GM19351 (cell line): ENCODE data around the gene LRRC74B.
"Not testable (repeated sequence)": the region's sequence is repeated elsewhere in the genome, so short reads cannot be mapped to it uniquely, and the experiment has no call there.

Experiments
- ATAC-seq: cut with Tn5 transposase; IDR thresholded peaks from one replicate; pipeline ENCODE4 v1.9.1; 2021; ENCODE audit warnings: mild to moderate bottlenecking, moderate library complexity; ENCODE audit not compliant: unreplicated experiment

The LRRC74B gene, protein sequence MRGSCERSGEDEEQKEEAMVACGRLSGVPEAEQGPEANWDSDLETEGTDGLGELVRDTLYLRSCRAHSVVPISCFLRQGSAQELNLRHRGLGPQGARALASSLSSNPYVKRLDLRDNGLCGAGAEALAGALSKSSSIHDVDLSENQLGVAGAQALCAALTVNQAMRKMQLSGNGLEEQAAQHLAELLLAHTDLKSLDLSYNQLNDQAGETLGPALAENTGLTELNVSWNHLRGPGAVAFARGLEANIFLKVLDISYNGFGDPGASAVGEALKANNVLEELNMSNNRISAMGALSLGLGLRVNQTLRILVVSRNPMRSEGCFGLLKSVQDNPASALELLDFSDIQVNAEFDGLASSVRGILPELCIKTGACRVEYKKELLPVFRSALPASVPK

DNA sequence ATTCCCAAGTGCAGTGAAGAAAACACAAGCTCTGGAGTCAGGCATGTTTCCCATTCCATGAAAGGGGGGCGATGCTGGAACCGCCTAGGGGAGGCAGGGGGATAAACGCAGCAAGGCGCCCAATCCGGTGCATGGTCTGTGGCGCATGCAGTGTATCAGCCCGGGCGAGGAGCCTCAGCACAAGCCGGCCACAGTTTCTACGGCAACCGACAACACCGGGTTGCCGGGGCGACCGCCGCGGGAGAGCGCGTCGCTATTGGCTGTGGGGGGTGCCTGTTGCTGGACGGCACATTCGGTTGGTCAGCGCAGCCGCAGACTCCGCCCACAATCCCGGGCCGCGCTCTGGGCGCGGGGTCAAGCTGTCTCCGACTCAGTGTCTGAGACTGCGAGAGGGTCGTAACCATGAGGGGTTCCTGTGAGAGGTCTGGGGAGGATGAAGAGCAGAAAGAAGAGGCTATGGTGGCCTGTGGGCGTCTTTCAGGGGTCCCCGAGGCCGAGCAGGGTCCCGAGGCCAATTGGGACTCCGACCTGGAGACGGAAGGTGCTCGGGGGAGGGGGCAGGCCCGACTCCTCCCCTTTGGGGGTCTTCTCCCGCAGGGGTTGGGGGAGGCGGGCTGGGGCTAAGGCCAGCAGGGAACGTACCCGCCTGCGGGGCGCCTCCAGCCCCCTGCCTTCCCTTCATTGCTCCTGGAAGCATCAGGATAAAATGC lies at the start of gene LRRC74B:
Gene LRRC74B (plus strand): TSS at position 362 of the 710 bp plus-strand sequence. CDS start 41 bp downstream, at position 403.
- ATAC-seq: peak; percentile 85

DNA sequence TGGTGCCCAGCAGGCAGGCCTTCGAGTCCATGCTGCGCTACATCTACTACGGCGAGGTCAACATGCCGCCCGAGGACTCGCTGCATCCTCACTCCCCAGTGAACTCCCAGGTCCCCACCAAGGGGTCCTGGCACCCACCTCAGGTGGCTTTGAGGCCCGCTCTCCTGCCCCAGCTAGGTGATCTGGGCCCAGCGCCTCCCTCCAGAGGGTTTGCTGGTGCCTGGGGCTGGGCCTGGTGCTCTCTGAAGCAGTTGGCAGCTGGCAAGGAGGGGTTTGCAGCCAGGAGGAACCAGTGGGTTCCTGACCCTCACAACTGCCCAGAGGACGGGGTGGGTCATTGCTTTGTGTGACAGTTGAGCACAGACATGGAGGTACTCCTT lies 49.7 kb upstream of the LRRC74B start:
- ATAC-seq: no peak

DNA sequence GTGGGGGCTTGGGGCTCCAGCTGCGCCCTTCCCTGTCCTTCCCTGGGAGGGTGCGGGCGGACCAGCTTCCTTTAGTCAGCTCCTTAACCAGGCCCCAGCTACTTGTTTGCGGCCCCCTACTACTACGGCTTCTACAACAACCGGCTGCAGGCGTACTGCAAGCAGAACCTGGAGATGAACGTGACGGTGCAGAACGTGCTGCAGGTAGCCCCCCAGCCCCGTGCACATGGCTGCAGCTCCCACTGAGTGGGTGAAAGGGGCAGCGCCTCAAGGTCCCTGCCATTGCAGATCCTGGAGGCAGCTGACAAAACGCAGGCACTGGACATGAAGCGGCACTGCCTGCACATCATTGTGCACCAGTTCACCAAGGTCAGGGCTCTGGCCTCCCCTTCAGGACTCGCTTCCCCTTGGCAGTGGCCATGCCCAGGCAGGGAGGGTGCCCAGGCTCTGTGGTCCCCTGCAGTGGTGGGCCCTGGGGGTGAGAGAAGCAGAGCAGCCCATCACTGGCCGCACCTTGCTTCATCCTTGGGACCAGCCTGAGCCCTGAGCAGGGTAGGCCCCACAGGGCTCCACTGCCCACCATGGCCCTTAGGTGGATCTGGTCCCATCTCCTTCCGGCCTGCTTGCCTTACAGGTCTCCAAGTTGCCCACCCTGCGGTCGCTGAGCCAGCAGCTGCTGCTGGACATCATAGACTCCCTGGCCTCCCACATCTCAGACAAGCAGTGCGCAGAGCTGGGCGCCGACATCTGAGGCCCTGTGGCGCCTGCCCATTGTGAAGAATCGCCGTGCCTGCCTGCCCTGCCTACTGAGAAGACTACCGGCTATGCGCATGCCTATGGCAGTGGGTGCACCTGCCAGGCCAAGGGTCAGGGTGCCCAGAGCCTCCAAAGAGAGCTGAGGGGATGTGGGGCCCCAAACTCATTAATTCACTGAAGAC lies 48.9 kb upstream of the LRRC74B start:
- ATAC-seq: no peak

DNA sequence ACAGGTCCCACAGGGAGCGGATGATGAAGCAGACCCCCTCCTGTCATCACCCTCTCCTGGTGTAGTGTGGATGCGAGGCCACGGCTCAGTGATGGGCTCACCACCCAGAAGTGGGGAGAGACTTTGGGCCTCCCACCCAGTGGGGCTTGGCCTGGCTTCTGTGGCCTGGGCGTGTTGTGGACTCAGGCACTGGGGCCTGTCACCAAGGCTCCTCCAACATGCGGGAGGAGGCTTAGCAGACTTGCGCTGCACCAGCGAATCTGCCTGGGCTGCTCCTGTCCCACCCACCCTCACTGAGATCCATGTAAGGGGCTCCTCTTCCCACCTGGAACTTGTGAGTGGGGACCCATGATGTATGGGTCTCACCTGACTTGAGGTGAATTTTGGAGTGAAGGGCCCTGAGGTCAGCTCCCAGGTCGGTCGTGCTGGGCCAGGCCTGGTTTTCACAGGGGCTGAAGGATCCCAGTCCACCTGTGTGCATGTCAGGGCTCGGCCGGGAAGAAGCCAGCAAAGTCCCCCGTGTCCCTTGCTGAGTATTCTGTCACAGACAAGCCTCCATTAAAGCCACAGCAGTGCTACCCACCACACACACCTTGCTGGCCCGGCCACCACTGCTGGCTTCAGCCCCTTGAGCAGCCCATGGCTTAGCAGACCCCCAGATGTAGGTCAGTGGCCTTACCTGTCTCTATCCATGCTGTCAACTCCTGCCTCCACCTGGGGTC lies 48.0 kb upstream of the LRRC74B start:
- ATAC-seq: no peak

DNA sequence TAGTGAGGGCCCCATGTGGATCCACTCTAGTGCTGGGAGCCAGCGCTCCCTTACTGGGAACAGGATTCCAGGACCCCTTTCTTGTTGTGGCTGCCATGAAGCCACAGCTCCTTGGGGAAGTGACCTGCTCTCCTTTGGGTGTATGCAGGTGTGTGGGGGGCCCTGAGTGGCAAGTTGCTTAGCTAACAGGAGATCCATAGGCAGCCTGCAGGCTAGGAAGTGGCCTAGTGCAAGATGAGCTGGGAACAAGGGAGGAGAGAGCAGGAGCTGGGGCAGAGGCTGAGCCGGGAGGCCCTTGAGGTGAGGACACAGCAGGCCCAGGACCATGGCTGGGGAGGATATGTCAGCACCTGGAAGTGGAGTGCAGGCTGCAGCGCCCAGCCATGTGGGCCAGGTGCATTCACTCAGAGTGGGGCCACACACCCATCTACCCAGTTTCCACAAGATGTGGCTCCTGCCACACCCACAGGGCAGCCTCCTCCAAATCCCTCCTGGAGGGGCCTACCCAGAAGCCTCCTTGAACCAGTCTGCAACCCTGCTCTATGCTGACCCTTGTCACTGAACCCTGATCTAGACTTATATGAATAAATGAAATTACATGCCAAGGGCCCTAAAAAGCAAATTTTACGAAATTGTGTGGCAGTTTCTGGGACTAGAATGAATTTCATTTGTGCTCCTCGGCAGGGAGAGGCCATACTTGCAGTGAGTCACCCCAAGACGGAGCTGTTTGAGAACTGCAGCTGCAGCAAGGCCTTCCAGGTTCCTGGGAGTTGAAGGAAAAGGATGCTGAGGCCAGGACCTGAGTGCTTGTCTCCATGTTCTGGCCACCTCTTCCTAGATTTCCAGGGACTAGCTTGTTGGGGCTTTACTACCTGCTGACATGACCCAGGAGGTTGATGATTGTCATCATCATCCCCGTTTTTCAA lies 47.1 kb upstream of the LRRC74B start:
- no peak for ATAC-seq

DNA sequence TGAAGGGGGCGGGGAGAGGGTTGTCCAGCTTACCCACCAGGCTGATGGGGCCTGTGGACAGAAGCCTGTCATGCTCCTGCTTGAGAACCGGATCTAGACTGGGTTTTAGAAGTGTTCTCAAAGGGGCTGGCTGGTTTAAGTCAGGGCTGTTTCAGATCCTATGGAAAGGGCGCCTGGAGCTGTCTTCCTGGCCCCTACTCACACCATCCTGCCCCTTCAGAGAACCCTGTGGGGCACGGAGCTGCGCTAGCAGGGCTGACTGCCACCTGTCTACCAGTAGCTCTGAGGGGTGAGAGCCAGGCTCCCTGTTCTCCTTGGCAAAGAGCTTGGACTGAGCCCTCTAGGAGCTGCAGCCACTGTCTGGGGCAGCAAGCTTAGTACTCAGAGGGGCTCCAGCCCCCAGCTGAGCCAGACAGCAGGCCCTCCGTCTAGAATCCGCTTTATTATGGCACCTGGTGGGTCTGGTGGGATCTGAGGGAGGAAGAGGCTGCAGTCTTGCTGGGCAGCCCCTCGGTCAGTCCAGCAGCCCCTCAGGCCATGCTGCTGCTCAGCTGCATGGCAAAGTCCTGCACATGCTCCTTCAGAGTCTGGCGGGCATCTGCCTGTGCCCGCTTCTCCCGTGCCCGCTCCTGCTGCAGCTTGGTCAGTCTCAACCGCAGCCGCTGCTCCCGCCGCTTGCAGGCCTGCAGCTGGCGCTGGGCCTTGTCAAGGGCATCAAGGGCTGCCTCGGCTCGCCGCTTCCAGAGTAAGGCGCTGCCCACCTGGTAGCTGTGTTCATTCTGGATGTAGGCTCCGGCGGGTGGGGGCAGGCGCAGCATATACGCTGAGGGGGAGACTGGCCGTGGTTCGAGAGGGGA lies 46.2 kb upstream of the LRRC74B start:
- ATAC-seq: no peak

DNA sequence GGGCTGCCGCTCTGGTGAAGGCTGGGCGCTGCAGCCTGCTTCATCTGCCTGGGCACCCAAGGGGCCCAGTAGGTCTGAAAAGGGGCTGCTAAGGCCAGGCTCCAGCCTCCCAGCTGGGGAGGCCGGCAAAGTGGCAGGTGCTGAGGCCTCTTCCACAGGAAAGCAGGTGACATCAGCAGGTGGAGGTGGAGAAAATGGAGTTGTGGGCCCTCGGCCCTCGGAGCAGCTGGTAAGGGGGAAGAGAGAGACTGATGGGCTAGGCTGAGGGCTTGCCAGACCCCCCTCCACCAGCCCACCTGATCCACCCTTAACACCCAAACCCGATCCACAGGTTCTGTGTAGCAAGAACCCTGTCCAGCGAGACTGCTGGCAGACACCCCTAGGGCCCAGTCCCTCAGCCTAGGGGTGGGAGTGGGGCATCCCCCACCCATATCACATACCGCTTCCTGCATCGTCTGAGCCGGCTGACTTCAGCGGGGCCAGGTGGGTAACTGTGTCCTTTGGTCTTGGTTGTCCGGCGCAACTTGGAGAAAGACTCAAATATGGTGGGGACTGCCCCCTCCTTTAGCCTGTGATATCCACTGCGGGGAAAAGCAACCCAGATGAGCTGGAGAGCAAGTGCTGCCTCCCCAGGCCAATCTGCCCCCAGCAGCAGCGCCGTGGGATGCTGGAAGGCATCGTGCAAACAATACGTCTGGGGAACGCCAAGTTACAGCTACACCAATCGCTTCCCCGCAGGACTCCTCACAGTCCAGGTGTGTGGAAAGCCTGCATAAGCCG lies 45.3 kb upstream of the LRRC74B start:
- ATAC-seq: no peak

DNA sequence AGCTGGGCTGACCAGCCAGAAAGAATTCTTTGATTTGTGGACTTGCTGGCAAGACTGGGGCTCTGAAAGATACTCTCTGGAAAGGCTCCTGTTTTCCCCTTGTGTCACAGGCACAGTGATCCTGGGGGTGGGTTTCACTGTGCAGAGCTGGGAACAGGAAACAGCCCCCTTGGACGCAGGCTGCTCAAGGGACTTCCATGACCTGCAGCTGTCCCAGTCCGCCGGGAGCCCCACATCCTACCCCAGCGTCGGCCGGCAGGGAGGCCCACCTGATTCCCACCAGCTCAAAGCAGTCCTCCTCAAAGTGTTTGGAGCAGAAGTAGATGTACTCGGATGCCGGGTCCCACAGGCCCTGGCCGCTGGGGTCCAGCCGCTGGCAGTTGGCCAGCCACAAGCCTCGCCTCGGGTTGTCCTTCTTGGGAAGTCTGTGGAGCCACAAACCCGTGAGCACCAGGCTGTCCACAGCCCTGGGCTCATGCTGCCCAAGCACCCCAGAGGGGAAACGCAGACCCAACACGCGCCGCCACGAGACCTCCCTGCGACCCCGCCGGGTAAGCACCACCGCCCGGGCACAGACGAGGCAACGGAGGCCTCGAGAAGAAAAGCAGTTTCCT lies 44.7 kb upstream of the LRRC74B start:
- ATAC-seq: peak; percentile 2

DNA sequence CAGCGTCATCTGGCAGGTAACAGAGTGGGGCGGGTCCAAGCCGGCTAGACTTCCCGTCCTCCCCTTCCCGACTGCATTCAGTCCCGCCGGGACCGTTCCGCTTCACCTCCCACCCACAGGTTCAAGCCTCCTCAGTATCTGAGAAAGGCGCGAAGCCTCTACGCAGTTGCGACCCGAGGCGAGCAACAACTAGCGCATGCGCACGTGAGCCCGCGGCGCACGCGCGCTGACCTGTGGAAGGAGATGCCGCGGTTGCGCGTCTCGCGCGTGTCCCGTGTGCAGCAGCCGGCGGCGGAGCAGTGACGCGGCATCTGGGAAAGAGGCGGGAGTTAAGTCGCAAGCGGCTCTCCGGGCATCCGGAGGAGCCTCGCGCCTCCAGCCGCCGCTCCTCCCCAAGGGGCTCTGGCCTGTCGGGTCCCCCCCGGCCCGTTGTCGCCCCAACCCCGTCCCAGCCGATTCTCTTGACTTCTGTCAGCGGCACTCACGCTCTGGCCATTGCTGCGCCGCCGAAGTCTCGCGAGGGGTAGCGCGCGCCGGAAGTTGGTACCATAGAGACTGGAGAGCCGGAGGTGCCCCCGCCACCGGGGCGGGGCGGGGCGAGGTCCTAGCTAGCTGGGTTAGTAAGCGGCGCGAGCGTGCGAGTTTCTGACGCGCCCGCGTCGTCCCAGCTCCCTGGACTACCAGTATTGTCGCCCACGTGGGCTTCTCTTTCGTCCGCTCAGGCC lies 44.0 kb upstream of the LRRC74B start, which contains the start of gene THAP7:
Gene THAP7 (minus strand): TSS at position 518 of the 725 bp plus-strand sequence. CDS start 207 bp downstream, at position 311.
- ATAC-seq: peak; percentile 85

DNA sequence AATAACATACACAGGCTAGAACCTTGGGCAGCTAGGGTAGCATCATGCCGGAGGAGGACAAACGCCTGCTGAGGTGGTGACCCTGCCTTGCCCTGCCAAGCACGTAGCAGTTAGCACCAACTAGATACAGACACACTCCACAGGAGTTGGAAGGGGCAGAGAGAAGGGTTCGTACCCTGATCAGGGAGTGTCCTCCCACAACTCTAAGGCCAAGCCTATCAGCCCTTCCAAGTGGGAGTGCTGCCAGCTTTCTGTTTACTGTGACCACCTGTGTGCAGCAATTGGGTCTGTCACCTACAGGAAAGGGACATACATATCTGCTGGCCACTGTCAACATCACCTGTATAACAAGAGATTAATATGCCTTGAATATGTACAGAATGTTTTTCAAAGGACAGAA lies 42.0 kb upstream of the LRRC74B start:
- ATAC-seq: no peak

DNA sequence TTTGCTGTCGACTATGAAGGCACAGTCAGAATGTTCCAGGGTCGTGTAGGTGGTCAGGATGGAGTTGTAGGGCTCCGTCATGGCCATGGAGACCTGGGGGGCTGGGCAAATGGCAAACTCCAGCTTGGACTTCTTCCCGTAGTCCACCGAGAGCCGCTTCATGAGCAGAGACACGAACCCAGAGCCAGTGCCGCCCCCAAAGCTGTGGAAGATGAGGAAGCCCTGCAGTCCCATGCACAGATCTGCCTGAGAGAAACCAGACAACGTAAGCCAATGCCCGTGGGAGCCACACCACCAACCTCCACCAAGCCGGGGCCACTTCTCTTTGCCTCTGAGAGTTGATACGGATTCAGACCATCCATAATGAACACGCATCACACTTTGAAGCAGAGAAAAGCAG lies 36.5 kb upstream of the LRRC74B start:
- not testable (repeated sequence) for ATAC-seq

DNA sequence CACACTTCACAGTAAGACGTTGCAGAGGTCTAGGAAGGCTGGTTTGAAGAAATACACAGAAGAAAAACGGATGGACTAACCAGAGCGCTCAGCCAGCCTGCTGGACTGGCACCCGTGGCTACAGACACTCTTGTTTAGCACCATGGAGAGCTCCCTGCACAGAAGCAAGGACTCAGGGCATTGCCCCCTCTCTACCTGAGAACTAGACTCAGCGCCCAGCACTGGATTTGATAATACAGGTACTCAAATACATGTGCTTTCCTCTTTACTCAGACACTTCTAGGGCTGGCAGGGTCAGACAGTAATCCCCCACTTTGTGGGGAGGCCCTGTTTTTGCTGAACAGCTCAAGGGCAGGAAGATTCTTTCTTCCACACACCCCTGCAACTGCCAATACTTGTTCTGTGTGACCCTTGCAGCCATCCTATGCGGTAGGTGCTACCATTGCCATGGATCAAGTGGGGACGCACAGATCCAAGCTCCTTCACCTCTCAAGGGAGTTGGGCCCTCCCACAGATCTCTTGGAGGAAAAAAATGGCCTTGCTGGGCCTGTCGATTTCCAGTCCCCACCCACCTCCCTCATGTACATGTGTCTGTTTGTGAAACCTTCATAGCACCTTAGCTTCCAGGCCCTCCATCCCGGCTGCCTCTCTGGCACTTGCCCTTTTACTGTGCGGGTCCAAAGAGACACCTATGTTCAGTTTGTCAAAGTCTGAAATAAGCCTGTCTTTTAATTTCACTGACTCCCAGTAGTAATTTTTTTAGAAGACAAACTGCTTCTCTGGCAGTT lies 35.9 kb upstream of the LRRC74B start:
- no peak for ATAC-seq

DNA sequence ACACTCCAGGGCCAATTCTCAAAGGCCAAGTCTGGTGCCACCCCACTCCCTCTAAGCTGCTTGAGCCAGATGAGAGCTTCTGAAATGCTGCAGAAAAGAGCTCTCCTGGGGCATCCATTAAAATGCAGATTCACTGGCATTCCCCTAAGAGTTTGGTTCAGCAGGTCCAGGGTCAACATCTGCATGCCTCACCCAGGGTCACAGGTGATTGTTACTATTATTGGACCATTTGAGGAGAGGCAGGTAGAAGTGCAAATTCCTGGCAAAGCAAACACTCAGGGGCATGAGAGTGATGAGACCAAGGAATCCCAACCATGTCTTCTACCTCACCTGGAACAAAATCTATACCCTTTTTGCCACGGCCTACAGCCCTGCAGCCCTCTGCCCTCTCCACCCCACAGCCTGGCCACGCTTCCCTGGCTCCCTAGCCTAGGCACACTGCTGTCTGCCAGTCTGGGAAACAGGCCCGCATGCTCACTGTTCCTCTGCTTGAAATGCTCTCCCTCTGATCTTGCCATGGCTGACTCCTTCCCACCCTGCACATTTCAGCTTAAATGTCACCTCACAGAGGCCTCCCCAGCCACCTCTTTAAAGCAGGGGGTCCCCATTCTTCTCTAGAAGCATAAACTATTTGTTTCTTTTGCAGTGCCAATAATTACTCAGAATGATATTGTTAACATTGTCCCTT lies 35.2 kb upstream of the LRRC74B start:
- ATAC-seq: no peak

DNA sequence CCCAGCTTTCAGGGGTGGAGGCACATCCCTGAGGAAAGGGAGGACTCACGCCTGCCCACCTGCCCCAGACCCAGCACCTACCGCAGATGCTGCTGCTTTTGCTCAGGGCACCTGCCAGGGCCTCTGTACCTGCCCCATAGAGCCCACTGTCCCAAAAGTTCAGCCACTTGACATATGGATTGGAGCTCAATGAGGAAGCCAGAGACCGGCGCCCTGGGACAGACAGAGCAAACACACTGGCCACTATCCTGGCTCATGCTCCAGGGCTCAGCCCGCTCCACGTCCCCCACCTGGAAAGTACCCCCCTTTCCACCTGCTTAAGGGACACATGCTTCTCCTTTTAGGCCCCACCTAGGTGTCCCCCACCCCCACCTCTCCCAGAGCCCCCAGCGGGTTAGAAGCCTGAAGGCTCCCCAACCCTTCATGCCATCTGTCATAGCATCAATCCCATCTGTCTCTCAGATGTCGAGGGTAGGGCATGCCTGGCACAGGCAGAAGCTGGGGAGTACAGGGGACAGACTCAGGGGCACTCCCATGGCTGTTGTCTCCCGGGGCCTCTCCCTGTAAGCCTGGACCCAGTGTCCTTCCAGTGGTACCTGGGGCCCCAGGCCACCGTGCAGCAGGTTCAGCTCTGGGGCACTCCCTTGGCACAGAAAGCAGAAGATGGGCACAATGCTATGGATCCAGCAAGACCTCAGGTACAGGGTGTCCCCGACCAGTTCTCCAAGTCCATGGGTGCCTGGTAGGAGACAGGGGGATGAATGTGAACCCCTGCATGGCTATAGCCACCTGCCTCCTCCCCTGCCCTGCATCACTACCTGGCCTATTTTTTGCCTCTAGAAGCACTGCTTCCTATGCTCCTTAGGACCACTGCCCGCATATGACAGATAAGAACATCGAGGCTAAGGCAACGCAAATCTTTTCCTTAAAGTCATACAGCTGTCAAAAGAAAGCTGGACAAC lies 33.0 kb upstream of the LRRC74B start:
- no peak for ATAC-seq
